NCI-H526 (cell line): ENCODE data around the gene ASB5.
"Not testable (repeated sequence)": the region's sequence is repeated elsewhere in the genome, so short reads cannot be mapped to it uniquely, and the experiment has no call there.

Experiments used
- DNase-seq, 2 experiments: peaks; one replicate each; lab custom pipeline; 2025; lab: John Stamatoyannopoulos, UW

ASB5 gene

GRCh38 chr4:176222149-176222548 is 46.9 kb downstream of the ASB5 start:
- no peak for DNase-seq

- DNase-seq: no peak
Measured at GRCh38 chr4:176217510-176217909, 51.5 kb downstream of the ASB5 start.

- not testable (repeated sequence) for DNase-seq
Measured at GRCh38 chr4:176212351-176212750, 56.7 kb downstream of the ASB5 start.

GRCh38 chr4:176210579-176211296 is 58.3 kb downstream of the ASB5 start:
- no peak for DNase-seq

GRCh38 chr4:176210101-176210500 is 58.9 kb downstream of the ASB5 start:
- no peak for DNase-seq

- no peak for DNase-seq
Measured at GRCh38 chr4:176209535-176209934, 59.5 kb downstream of the ASB5 start.

GRCh38 chr4:176207839-176208238 is 61.2 kb downstream of the ASB5 start:
- peak; percentile 20 to 38 for DNase-seq

GRCh38 chr4:176205299-176205698 is 63.7 kb downstream of the ASB5 start:
- DNase-seq: no peak

- DNase-seq: peak in 1 of 2 experiments; percentile 16
Measured at GRCh38 chr4:176198316-176198903, 70.6 kb downstream of the ASB5 start.

GRCh38 chr4:176195184-176195978 is 73.6 kb downstream of the ASB5 start, which contains the start of gene SPATA4:
Gene SPATA4, minus strand, starts transcription at chr4:176195585. Its CDS starts 23 bp downstream, at chr4:176195562.
- DNase-seq: peak; percentile 81 to 88

GRCh38 chr4:176193938-176194337 is 75.1 kb downstream of the ASB5 start:
- DNase-seq: no peak

- no peak for DNase-seq
Measured at GRCh38 chr4:176193126-176193525, 75.9 kb downstream of the ASB5 start.

- DNase-seq: no peak
Measured at GRCh38 chr4:176191974-176192373, 77.0 kb downstream of the ASB5 start.

GRCh38 chr4:176189891-176190795 is 78.9 kb downstream of the ASB5 start:
- no peak for DNase-seq

GRCh38 chr4:176188654-176189053 is 80.4 kb downstream of the ASB5 start:
- no peak for DNase-seq

GRCh38 chr4:176187624-176188023 is 81.4 kb downstream of the ASB5 start:
- DNase-seq: no peak

GRCh38 chr4:176186671-176187395 is 82.2 kb downstream of the ASB5 start:
- no peak for DNase-seq

GRCh38 chr4:176186067-176186466 is 83.0 kb downstream of the ASB5 start:
- peak in 1 of 2 experiments; percentile 16 for DNase-seq

- DNase-seq: no peak
Measured at GRCh38 chr4:176185051-176185450, 84.0 kb downstream of the ASB5 start.
